ENCODE measurements around the gene STX16.

GRCh38 chr20:58697867-58698703, 47.0 kb downstream of the STX16 start:
- no peak for TF ChIP-seq EP300 (IDR thresholded peaks at IDR 0.05; ENCODE audit: borderline replicate concordance)
- TF ChIP-seq, protein P1, sequence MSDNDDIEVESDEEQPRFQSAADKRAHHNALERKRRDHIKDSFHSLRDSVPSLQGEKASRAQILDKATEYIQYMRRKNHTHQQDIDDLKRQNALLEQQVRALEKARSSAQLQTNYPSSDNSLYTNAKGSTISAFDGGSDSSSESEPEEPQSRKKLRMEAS (IDR thresholded peaks at IDR 0.05), result no peak
- no peak for TF ChIP-seq TAF1 (IDR thresholded peaks at IDR 0.05; ENCODE audit: low read depth)
- no peak for TF ChIP-seq CEBPB (IDR thresholded peaks at IDR 0.05)
- TF ChIP-seq TEAD4 (IDR thresholded peaks at IDR 0.05), result no peak
- no peak for TF ChIP-seq FOXM1 (IDR thresholded peaks at IDR 0.05; ENCODE audit: borderline replicate concordance, low read depth)
